Suprapubic skin (tissue), 4 donors: ENCODE results near the gene GOLGA2. TPM values are rescaled to one million over a fixed set of nuclear protein-coding genes. Genes with fewer than 3 reads are reported as not detected.

ENCODE experiments used
- DNase-seq, 2 donors: peaks; one replicate each; pipeline ENCODE4 v3.0.0-alpha.2; 2019; ENCODE audit warnings: low spot score in 2 of 2
- H3K27ac ChIP-seq: fragments of 200-600 bp; sonication (generic); one replicate; pipeline ENCODE4 v1.5.1; 2019
- H3K27me3 ChIP-seq: fragments of 200-600 bp; sonication (generic); one replicate; pipeline ENCODE4 v1.5.1; 2019
- H3K36me3 ChIP-seq: fragments of 200-600 bp; sonication (generic); one replicate; pipeline ENCODE4 v1.5.1; 2019
- H3K4me1 ChIP-seq: fragments of 200-600 bp; sonication (generic); one replicate; pipeline ENCODE4 v1.5.1; 2019
- H3K4me3 ChIP-seq: fragments of 200-600 bp; sonication (generic); one replicate; pipeline ENCODE4 v1.5.1; 2019; ENCODE audit warnings: mild to moderate bottlenecking
- H3K9me3 ChIP-seq: fragments of 200-600 bp; sonication (generic); one replicate; pipeline ENCODE4 v1.5.1; 2019
- EP300 ChIP-seq: sonication (generic); formaldehyde crosslinking; IDR thresholded peaks from one replicate; pipeline ENCODE4 v1.6.1; 2017; ENCODE audit warnings: antibody characterized with exemption
- POLR2A ChIP-seq, 2 donors: fragments of 450-650 bp; IDR thresholded peaks; one replicate each; pipeline ENCODE4 v1.6.1; 2017; ENCODE audit warnings: antibody characterized with exemption in 2 of 2, mild to moderate bottlenecking in 2 of 2, moderate library complexity in 2 of 2
- POLR2AphosphoS5 ChIP-seq, 3 donors: sonication (generic); formaldehyde crosslinking; IDR thresholded peaks; one replicate each; pipeline ENCODE4 v1.6.1; 2017; ENCODE audit warnings: antibody characterized with exemption in 3 of 3
- WGBS: methylation state at CpG from one replicate; pipeline ENCODE4 v1.1.5; 2018; 5-methylcytosine and 5-hydroxymethylcytosine counted together
- total RNA-seq, 4 donors: library from RNA; depleted of rRNA; stranded (reverse); fragments of >200 nt; gene quantifications; one replicate each; pipeline ENCODE4 v1.1.0, GENCODE V29; 2016
- TF ChIP-seq, protein P1 (sequence below), 2 donors: fragments of 200-600 bp in 1 of 2; fragments of 450-650 bp in 1 of 2; sonication (generic) in 1 of 2; IDR thresholded peaks; one replicate each; pipeline ENCODE4 v1.5.1; 2016 to 2019; ENCODE audit warnings: antibody characterized with exemption in 2 of 2, mild to moderate bottlenecking in 1 of 2, moderate library complexity in 1 of 2

The GOLGA2 gene
- total RNA-seq, 4 donors from 2014 or later: 83.5 to 131 (median 99.0) TPM

DNA sequence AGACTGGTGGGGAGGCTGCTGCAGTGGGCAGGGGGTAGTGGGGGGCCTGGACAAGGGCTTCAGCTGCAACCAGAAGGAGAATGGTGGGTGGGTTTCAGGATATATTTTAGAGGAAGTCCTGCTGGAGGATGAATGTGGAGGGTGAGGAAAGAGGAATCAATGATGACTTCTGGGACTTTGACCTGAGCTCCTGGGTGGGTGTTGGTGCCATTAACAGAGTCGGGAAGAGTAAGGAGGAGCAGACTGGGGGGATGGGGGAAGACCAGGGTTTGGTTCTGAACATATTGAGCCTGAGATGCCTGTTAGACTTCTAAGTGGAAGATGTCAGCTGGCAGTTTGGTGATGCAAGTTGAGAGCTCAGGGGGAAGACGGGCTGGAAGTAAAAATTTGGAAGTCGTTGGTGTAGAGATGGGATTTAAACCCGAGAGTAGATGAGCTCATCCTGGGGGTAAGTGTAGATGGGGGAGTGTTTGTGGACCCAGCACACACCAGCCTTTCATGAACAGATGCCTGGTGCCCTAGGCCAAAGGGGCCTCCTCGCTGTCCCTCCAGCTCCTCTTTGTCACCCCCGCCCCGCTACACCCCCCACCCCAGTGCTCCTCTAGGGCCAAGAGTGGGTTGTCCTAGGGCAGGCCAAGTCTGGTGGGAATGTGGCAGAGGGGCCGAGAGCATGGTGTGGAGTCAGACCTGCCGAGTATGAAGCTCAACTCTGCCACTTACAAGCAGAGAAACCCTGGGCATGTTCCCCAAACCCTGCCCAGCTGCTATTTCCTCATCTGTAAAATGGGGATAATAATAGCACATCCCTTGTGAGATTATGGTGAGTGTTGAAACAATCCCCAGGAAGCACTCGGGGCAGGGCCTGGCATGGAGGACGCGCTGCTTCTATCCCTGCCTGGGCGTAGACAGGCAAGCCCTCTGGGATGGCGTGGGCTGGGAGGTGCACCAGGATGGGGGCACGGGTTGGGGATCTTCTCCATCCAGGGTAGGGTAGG, 68.6 kb downstream of the GOLGA2 start:
- no peaks in the 10 kb centered on the region for H3K36me3 ChIP-seq
- no peaks in the 10 kb centered on the region for H3K9me3 ChIP-seq
- DNase-seq: no peak
- TF ChIP-seq, protein P1, sequence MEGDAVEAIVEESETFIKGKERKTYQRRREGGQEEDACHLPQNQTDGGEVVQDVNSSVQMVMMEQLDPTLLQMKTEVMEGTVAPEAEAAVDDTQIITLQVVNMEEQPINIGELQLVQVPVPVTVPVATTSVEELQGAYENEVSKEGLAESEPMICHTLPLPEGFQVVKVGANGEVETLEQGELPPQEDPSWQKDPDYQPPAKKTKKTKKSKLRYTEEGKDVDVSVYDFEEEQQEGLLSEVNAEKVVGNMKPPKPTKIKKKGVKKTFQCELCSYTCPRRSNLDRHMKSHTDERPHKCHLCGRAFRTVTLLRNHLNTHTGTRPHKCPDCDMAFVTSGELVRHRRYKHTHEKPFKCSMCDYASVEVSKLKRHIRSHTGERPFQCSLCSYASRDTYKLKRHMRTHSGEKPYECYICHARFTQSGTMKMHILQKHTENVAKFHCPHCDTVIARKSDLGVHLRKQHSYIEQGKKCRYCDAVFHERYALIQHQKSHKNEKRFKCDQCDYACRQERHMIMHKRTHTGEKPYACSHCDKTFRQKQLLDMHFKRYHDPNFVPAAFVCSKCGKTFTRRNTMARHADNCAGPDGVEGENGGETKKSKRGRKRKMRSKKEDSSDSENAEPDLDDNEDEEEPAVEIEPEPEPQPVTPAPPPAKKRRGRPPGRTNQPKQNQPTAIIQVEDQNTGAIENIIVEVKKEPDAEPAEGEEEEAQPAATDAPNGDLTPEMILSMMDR (IDR thresholded peaks at IDR 0.05): no peak
- no peak for TF ChIP-seq EP300
- TF ChIP-seq POLR2AphosphoS5 (IDR thresholded peaks at IDR 0.05): no peak
- TF ChIP-seq POLR2A (IDR thresholded peaks at IDR 0.05): no peak
- WGBS: 38% methylated on average over 10 of the region's 15 CpGs
- H3K27me3 ChIP-seq: peaks cover 8% of the 10 kb centered on the region
- H3K4me3 ChIP-seq: no peak overlapping the region
- peak overlapping the region; percentile 21 for H3K27ac ChIP-seq
- peaks cover 62% of the 10 kb centered on the region for H3K4me1 ChIP-seq

DNA sequence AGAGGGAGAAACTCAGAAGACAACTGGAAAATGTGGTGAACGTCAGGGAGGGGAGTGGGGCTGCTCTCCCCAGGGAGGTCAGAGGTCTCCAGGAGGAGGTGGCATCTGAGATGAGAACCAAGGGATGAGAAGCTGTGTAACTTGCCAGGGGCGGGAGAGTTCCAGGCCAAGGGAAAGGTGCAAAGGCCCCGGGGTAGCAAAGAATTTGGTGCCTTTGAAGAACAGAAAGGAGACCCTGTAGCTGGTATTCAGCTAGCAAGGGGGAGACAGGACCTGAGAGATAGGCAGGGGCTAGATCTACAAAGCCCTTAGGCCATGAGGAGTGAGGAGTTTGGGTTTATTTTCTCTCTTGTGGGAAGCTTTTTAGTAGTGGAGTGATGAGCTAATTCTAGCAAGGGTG, 69.3 kb downstream of the GOLGA2 start:
- WGBS: 78% methylated on average over 3 of the region's 3 CpGs
- Histone ChIP-seq H3K27ac (no peak overlapping the region), H3K36me3 (no peaks in the 10 kb centered on the region), H3K27me3 (peaks cover 8% of the 10 kb centered on the region), H3K9me3 (no peaks in the 10 kb centered on the region), H3K4me3 (no peak overlapping the region), H3K4me1 (peaks cover 54% of the 10 kb centered on the region)
- DNase-seq: no peak
- TF ChIP-seq POLR2A (IDR thresholded peaks at IDR 0.05) (no peak), EP300 (no peak)

Other genes starting within 250 kb of the GOLGA2 start
- 10 to 100 TPM in 3 of 4 donors, 1 to 10 TPM in 1; 9.6 to 14.7 (median 12.6) TPM for gene NAIF1, start 208.7 kb downstream of the GOLGA2 start, total RNA-seq
- 100 to 1,000 TPM in 1 of 4 donors, 10 to 100 TPM in 3; 37.9 to 106 (median 66.5) TPM for gene SLC25A25, start 207.8 kb downstream of the GOLGA2 start, total RNA-seq
- 10 to 100 TPM; 47.4 to 76.0 (median 55.9) TPM for gene PTGES2, start 148.3 kb downstream of the GOLGA2 start, total RNA-seq
- 10 to 100 TPM in 2 of 4 donors, 1 to 10 TPM in 2; 6.0 to 45.7 (median 22.3) TPM for gene LCN2, start 126.6 kb downstream of the GOLGA2 start, total RNA-seq
- gene BBLN, start 115.7 kb downstream of the GOLGA2 start, total RNA-seq: 100 to 1,000 TPM; 157 to 345 (median 224) TPM
- 100 to 1,000 TPM in 3 of 4 donors, 10 to 100 TPM in 1; 86.7 to 136 (median 115) TPM for gene CIZ1, start 84.4 kb downstream of the GOLGA2 start, total RNA-seq
- 10 to 100 TPM in 2 of 4 donors, 1 to 10 TPM in 2; 4.3 to 18.9 (median 10.1) TPM for gene DNM1, start 72.6 kb downstream of the GOLGA2 start, total RNA-seq
- gene SWI5, start 269 bp upstream of the GOLGA2 start, total RNA-seq: 10 to 100 TPM; 21.1 to 35.3 (median 22.2) TPM
- gene TRUB2, start 46.4 kb upstream of the GOLGA2 start, total RNA-seq: 10 to 100 TPM; 11.6 to 19.9 (median 14.1) TPM
- 100 to 1,000 TPM in 3 of 4 donors, 10 to 100 TPM in 1; 73.3 to 119 (median 106) TPM for gene COQ4, start 46.8 kb upstream of the GOLGA2 start, total RNA-seq
- 10 to 100 TPM; 52.0 to 78.1 (median 63.0) TPM for gene SLC27A4, start 64.5 kb upstream of the GOLGA2 start, total RNA-seq
- 10 to 100 TPM; 30.2 to 37.6 (median 34.0) TPM for gene URM1, start 95.4 kb upstream of the GOLGA2 start, total RNA-seq
- 10 to 100 TPM in 2 of 4 donors, 1 to 10 TPM in 2; 3.7 to 26.2 (median 11.3) TPM for gene CERCAM, start 144.8 kb upstream of the GOLGA2 start, total RNA-seq
- gene ODF2, start 180.0 kb upstream of the GOLGA2 start, total RNA-seq: 10 to 100 TPM; 20.8 to 28.2 (median 24.7) TPM
- 10 to 100 TPM; 27.5 to 39.6 (median 28.5) TPM for gene GLE1, start 228.7 kb upstream of the GOLGA2 start, total RNA-seq